VCaP (cell line): ENCODE results near the gene STIM2.
A peak's percentile ranks its signal among the peaks of the same experiment; 100 is the strongest.

Experiments
- H3K27ac ChIP-seq: fragments of 450-650 bp; 2 replicates; pipeline ENCODE4 v1.5.1; 2017
- CTCF ChIP-seq: fragments of 450-650 bp; conservative IDR thresholded peaks from 2 replicates; pipeline ENCODE4 v1.5.1; 2017; ENCODE audit warnings: mild to moderate bottlenecking, moderate library complexity

Gene STIM2

DNA sequence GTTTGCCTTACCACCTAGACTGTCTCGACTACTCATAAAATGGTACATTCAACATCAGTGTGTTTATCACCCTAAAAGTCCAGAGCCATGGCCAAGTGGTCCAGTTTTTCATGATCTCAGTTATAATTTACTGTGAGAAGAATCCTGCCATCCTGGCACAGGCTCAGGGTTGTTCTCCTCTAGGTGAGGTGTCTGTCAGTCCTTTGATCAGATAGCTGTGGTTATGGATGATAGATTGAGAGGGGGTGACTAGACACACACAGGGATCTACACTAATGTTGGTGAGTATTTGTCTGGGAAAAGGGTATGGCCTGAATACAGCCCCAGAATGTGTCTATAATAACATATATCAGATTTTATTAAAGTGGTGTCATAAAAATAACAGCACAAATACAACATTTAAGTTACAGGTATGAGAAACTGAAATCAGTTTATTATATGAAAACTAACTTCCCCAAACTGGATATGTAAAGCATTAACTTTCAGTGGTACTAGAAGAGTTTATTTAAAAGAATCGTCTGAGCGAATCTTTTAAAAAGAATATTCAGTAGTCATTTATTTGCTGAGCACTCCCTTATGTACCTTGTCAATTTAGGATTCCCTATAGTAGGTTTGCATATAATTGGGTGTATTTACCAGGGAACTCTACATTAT is 93.3 kb downstream of the STIM2 start:
- TF ChIP-seq CTCF, result no peak

GRCh38 chr4:26955241-26955640 is 94.6 kb downstream of the STIM2 start:
- no peak overlapping the region for H3K27ac ChIP-seq
- no peak for TF ChIP-seq CTCF

More for the DNA sequence above, 93.3 kb downstream of the STIM2 start:
- H3K27ac ChIP-seq, result peak overlapping the region; percentile 23; the same call in 1 of the 2 replicates

DNA sequence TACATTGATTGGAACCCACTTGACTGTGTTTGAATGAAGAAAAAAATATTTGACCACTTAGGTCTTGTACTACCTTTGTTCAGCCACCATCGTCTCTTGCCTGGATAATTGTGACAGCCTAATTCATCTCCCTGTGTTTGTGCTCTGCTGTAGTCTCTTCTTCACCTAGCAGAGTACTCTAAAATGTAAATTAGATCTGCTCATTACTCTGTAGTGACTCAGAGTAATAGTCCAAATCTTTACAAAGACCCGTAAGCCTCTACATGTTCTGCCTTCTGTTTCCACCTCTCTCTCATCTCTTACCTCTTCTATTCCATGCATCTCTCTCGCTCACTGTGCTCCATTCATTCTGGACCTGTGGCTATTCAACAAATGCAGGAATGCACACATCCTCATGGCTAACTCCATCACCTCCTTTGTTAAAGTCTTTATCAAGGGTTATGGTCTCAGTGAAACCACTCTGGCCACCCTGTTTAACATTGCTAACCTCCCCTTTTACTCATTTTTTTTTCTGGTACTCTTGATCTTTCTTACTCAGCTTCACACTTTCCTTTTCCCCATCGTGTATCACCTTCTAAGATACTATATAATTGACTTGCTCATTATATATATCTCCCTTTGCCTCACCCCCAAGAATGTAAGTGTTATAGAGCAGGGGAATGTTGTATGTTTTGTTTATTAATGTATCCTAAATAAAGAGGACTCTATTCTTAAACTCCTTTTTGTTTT is 98.4 kb downstream of the STIM2 start:
- no peak for TF ChIP-seq CTCF
- H3K27ac ChIP-seq, result no peak overlapping the region

GRCh38 chr4:26959654-26960047 is 99.0 kb downstream of the STIM2 start:
- no peak for TF ChIP-seq CTCF
- no peak overlapping the region for H3K27ac ChIP-seq

DNA sequence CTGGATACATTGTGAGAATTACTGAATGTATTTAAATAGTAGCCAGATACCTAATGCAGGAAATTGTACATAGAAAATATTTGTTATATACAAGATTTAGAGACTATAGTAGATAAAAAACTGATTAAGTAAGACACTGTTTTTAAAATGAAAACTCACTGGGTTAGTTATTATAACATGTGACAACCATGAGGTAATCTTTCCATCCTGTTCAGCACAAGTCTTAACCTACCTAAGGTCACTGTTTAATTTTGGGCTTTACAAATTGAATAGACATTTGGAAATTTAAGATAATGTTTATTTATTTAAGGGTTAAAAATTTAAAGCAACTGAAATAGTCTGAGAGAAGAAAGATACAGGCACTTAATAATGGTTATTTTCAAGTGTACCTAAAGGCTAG is 102.1 kb downstream of the STIM2 start:
- no peak overlapping the region for H3K27ac ChIP-seq
- no peak for TF ChIP-seq CTCF

DNA sequence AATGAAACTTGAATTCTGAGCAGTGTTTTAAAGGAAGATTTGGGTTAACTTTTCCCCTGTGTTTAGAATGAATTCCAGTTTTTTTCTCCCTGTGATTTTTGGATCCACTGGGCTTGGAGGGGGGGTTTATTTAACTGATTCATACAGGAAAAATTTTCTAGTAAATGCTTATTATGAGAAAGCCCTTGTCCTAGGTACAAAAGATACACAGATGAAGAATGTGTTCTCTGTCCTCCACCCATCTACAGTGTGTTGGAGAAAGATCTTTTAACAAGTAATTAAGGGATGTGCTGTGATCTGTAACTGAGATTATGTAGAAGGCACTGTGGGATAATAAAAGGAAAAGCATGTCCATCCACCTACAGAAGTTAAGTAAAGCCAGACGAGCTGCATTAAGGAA is 103.9 kb downstream of the STIM2 start:
- TF ChIP-seq CTCF, result no peak
- no peak overlapping the region for H3K27ac ChIP-seq

DNA sequence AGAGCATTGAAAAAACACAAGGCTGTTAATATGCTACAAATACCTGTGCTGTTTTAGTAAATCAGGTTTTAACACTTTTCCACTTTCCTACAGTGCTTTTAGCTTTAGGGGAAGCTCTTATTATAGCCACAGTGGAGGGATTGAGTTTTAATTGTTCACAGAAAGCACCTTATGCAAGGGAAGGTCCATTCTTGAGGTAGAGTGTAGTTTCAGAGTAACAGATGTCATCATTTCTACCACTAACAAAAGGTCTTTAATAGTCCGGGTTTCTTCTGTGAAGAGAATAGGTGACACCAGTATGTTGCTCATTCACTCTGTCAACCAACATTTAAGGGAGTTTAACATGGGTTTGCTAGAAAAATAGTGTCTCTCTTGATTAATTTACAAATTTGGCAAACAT is 104.4 kb downstream of the STIM2 start:
- no peak for TF ChIP-seq CTCF

GRCh38 chr4:26975464-26976181 is 115.0 kb downstream of the STIM2 start:
- peak overlapping the region; percentile 69 for H3K27ac ChIP-seq

More for the DNA sequence above, 104.4 kb downstream of the STIM2 start:
- H3K27ac ChIP-seq, result no peak overlapping the region
